Measurements from ENCODE around the gene IL6.

DNA sequence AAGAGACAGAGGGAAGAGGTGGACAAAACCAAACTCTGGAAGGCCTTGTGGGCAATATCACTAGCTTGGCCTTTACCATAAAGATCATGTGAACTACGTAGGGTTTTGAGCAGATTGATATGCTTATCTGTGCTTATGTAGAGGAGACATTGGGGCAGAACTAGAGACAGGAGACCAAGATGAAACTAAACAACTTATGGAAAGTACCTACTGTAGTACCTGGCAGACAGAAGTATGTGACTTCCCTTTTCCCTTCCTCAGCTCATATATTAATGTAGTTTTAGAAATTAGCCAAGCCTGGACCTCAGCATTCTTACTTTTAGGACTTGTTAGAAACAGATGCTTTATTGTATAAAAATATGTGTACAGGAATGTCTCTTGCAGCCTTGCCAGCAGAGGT, 14.0 kb upstream of the IL6 start:
- TF ChIP-seq, protein P1, sequence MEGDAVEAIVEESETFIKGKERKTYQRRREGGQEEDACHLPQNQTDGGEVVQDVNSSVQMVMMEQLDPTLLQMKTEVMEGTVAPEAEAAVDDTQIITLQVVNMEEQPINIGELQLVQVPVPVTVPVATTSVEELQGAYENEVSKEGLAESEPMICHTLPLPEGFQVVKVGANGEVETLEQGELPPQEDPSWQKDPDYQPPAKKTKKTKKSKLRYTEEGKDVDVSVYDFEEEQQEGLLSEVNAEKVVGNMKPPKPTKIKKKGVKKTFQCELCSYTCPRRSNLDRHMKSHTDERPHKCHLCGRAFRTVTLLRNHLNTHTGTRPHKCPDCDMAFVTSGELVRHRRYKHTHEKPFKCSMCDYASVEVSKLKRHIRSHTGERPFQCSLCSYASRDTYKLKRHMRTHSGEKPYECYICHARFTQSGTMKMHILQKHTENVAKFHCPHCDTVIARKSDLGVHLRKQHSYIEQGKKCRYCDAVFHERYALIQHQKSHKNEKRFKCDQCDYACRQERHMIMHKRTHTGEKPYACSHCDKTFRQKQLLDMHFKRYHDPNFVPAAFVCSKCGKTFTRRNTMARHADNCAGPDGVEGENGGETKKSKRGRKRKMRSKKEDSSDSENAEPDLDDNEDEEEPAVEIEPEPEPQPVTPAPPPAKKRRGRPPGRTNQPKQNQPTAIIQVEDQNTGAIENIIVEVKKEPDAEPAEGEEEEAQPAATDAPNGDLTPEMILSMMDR (IDR thresholded peaks at IDR 0.05): no peak
- TF ChIP-seq, protein P2, sequence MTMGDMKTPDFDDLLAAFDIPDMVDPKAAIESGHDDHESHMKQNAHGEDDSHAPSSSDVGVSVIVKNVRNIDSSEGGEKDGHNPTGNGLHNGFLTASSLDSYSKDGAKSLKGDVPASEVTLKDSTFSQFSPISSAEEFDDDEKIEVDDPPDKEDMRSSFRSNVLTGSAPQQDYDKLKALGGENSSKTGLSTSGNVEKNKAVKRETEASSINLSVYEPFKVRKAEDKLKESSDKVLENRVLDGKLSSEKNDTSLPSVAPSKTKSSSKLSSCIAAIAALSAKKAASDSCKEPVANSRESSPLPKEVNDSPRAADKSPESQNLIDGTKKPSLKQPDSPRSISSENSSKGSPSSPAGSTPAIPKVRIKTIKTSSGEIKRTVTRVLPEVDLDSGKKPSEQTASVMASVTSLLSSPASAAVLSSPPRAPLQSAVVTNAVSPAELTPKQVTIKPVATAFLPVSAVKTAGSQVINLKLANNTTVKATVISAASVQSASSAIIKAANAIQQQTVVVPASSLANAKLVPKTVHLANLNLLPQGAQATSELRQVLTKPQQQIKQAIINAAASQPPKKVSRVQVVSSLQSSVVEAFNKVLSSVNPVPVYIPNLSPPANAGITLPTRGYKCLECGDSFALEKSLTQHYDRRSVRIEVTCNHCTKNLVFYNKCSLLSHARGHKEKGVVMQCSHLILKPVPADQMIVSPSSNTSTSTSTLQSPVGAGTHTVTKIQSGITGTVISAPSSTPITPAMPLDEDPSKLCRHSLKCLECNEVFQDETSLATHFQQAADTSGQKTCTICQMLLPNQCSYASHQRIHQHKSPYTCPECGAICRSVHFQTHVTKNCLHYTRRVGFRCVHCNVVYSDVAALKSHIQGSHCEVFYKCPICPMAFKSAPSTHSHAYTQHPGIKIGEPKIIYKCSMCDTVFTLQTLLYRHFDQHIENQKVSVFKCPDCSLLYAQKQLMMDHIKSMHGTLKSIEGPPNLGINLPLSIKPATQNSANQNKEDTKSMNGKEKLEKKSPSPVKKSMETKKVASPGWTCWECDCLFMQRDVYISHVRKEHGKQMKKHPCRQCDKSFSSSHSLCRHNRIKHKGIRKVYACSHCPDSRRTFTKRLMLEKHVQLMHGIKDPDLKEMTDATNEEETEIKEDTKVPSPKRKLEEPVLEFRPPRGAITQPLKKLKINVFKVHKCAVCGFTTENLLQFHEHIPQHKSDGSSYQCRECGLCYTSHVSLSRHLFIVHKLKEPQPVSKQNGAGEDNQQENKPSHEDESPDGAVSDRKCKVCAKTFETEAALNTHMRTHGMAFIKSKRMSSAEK (CRISPR knock-in tag; IDR thresholded peaks at IDR 0.05; ENCODE audit: borderline replicate concordance): no peak
- TF ChIP-seq TCF7 (CRISPR knock-in tag; IDR thresholded peaks at IDR 0.05; ENCODE audit: low read depth) (no peak), MXD4 (CRISPR knock-in tag; IDR thresholded peaks at IDR 0.05; ENCODE audit: borderline replicate concordance) (no peak), NR3C1 (CRISPR knock-in tag; conservative IDR thresholded peaks at IDR 0.05; ENCODE audit: low read depth) (no peak), ZNF416 (CRISPR knock-in tag; IDR thresholded peaks at IDR 0.05) (no peak), SMAD4 (CRISPR knock-in tag; IDR thresholded peaks at IDR 0.05) (no peak)
- TF ChIP-seq, protein P3, sequence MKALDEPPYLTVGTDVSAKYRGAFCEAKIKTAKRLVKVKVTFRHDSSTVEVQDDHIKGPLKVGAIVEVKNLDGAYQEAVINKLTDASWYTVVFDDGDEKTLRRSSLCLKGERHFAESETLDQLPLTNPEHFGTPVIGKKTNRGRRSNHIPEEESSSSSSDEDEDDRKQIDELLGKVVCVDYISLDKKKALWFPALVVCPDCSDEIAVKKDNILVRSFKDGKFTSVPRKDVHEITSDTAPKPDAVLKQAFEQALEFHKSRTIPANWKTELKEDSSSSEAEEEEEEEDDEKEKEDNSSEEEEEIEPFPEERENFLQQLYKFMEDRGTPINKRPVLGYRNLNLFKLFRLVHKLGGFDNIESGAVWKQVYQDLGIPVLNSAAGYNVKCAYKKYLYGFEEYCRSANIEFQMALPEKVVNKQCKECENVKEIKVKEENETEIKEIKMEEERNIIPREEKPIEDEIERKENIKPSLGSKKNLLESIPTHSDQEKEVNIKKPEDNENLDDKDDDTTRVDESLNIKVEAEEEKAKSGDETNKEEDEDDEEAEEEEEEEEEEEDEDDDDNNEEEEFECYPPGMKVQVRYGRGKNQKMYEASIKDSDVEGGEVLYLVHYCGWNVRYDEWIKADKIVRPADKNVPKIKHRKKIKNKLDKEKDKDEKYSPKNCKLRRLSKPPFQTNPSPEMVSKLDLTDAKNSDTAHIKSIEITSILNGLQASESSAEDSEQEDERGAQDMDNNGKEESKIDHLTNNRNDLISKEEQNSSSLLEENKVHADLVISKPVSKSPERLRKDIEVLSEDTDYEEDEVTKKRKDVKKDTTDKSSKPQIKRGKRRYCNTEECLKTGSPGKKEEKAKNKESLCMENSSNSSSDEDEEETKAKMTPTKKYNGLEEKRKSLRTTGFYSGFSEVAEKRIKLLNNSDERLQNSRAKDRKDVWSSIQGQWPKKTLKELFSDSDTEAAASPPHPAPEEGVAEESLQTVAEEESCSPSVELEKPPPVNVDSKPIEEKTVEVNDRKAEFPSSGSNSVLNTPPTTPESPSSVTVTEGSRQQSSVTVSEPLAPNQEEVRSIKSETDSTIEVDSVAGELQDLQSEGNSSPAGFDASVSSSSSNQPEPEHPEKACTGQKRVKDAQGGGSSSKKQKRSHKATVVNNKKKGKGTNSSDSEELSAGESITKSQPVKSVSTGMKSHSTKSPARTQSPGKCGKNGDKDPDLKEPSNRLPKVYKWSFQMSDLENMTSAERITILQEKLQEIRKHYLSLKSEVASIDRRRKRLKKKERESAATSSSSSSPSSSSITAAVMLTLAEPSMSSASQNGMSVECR (CRISPR knock-in tag; IDR thresholded peaks at IDR 0.05; ENCODE audit: borderline replicate concordance): no peak
- TF ChIP-seq, protein P4, sequence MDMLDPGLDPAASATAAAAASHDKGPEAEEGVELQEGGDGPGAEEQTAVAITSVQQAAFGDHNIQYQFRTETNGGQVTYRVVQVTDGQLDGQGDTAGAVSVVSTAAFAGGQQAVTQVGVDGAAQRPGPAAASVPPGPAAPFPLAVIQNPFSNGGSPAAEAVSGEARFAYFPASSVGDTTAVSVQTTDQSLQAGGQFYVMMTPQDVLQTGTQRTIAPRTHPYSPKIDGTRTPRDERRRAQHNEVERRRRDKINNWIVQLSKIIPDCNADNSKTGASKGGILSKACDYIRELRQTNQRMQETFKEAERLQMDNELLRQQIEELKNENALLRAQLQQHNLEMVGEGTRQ (CRISPR knock-in tag; IDR thresholded peaks at IDR 0.05): no peak
- TF ChIP-seq, protein P5, sequence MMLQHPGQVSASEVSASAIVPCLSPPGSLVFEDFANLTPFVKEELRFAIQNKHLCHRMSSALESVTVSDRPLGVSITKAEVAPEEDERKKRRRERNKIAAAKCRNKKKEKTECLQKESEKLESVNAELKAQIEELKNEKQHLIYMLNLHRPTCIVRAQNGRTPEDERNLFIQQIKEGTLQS (CRISPR knock-in tag; conservative IDR thresholded peaks at IDR 0.05): no peak
- TF ChIP-seq, protein P6, sequence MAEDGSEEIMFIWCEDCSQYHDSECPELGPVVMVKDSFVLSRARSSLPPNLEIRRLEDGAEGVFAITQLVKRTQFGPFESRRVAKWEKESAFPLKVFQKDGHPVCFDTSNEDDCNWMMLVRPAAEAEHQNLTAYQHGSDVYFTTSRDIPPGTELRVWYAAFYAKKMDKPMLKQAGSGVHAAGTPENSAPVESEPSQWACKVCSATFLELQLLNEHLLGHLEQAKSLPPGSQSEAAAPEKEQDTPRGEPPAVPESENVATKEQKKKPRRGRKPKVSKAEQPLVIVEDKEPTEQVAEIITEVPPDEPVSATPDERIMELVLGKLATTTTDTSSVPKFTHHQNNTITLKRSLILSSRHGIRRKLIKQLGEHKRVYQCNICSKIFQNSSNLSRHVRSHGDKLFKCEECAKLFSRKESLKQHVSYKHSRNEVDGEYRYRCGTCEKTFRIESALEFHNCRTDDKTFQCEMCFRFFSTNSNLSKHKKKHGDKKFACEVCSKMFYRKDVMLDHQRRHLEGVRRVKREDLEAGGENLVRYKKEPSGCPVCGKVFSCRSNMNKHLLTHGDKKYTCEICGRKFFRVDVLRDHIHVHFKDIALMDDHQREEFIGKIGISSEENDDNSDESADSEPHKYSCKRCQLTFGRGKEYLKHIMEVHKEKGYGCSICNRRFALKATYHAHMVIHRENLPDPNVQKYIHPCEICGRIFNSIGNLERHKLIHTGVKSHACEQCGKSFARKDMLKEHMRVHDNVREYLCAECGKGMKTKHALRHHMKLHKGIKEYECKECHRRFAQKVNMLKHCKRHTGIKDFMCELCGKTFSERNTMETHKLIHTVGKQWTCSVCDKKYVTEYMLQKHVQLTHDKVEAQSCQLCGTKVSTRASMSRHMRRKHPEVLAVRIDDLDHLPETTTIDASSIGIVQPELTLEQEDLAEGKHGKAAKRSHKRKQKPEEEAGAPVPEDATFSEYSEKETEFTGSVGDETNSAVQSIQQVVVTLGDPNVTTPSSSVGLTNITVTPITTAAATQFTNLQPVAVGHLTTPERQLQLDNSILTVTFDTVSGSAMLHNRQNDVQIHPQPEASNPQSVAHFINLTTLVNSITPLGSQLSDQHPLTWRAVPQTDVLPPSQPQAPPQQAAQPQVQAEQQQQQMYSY (CRISPR knock-in tag; IDR thresholded peaks at IDR 0.05): no peak
- TF ChIP-seq, protein P7, sequence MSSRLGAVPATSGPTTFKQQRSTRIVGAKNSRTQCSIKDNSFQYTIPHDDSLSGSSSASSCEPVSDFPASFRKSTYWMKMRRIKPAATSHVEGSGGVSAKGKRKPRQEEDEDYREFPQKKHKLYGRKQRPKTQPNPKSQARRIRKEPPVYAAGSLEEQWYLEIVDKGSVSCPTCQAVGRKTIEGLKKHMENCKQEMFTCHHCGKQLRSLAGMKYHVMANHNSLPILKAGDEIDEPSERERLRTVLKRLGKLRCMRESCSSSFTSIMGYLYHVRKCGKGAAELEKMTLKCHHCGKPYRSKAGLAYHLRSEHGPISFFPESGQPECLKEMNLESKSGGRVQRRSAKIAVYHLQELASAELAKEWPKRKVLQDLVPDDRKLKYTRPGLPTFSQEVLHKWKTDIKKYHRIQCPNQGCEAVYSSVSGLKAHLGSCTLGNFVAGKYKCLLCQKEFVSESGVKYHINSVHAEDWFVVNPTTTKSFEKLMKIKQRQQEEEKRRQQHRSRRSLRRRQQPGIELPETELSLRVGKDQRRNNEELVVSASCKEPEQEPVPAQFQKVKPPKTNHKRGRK (CRISPR knock-in tag; IDR thresholded peaks at IDR 0.05; ENCODE audit: borderline replicate concordance): no peak
- TF ChIP-seq, protein P8, sequence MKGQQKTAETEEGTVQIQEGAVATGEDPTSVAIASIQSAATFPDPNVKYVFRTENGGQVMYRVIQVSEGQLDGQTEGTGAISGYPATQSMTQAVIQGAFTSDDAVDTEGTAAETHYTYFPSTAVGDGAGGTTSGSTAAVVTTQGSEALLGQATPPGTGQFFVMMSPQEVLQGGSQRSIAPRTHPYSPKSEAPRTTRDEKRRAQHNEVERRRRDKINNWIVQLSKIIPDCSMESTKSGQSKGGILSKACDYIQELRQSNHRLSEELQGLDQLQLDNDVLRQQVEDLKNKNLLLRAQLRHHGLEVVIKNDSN (CRISPR knock-in tag; IDR thresholded peaks at IDR 0.05): no peak

Data from WTC11 (cell line).